ENCODE results near the gene CHST8.
"Not testable (repeated sequence)": the region's sequence is repeated elsewhere in the genome, so short reads cannot be mapped to it uniquely, and the experiment has no call there.

CHST8 gene

DNA sequence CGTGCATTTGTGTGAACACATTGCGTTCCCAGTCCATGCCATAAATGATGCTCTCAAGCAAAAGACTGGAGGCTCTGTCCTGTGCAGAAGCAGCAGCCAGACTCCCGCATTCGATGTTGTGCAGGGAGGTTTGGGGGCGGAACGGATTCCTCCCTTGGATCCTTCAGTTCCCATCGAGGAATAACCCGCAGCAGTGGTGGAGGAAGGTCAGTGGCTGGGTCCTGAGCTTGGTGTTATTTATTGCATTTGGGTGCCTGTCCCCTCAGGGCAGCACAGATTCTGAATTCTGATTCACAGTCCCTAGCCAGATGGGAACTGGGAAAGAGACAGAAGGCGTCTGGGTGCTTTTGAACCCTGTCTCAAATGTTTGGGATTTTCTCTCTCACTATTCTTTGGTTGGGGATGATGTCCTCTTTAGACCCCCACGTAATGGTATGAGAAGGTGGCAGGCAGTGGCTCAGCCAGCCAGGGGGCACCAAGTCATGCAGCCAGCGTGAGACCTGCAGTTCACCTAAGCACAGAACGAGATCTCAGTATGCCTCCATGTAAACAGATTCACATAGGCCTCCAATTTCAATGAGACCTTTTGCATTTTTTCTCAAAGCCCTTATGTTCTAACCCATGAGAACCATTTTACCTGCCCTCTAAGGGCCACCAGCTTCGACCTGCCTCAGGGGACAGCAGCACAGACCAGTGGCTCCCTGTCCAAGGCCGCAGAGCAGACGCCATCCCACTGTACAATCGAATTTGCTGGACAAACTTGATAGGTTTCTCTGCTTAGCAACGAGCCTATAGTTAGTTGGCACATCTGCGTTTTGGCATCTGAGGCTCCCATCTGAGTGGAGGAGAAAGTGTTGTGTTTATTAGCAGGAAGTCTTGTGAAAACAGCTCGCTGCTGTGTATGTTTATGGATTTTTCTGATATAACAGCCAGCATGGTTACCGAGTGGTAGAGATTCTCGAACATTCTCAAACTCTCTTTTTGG, 192.7 kb downstream of the CHST8 start:
- Histone ChIP-seq H3K27me3 (ENCODE audit: low read depth) (no peaks in the 10 kb centered on the region), H3K9me3 (no peaks in the 10 kb centered on the region), H3K4me1 (peaks cover 2% of the 10 kb centered on the region), H3K4me3 (no peak overlapping the region), H3K36me3 (replicated peaks) (peaks cover 17% of the 10 kb centered on the region)
- DNase-seq (ENCODE audit: low spot score in 2 of 2): no peak
- in situ Hi-C loops (cut with MboI; ENCODE audit: low sequenced_read_pairs): no loop called here

DNA sequence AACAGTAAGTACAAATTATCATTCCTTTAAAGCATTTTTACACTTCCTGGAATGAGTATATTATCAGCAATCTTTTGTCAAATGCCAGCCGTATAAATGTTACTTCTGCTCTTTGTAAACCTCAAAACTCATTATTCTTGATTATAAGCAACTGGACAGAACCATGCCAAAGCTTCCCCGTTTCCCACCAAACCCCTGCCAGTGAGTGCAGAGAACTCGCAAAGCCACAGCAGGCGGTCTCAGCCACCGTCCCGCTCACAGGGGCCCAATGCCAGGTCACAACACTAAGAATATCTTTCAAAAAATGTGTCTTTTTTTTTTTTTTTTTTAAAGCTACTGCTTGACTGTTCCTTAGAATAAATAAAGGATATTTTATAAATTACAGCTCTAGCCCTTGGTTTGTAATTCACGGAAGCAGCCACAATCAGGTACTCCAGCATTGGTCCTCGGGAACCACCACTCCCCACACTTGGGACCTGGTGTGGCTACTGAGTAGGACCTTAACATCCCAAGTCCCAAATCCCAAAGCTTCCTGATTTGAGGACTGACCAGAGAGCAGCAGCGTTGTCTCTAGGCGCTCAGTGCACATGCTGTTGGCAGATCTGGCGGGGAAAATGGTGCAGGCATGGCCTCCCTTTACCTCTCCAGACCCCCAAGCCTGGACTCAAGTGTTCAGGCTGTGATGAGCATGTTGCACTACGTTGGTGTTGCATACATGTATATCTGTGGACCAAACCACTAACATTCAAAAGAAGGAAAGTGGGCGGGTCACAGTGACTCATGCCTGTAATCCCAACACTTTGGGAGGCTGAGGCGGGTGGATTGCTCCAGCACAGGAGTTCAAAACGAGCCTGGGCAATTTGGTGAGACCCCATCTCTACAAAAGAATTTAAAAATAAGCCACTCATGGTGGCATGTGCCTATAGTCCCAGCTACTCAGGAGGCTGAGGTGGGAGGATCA, 193.9 kb downstream of the CHST8 start:
- no peak overlapping the region for H3K4me3 ChIP-seq
- peaks cover 12% of the 10 kb centered on the region for H3K4me1 ChIP-seq
- DNase-seq (ENCODE audit: low spot score in 2 of 2): no peak
- peaks cover 11% of the 10 kb centered on the region for H3K36me3 ChIP-seq (replicated peaks)
- in situ Hi-C loops (cut with MboI; ENCODE audit: low sequenced_read_pairs): no loop called here
- H3K9me3 ChIP-seq: no peaks in the 10 kb centered on the region
- no peaks in the 10 kb centered on the region for H3K27me3 ChIP-seq (ENCODE audit: low read depth)

DNA sequence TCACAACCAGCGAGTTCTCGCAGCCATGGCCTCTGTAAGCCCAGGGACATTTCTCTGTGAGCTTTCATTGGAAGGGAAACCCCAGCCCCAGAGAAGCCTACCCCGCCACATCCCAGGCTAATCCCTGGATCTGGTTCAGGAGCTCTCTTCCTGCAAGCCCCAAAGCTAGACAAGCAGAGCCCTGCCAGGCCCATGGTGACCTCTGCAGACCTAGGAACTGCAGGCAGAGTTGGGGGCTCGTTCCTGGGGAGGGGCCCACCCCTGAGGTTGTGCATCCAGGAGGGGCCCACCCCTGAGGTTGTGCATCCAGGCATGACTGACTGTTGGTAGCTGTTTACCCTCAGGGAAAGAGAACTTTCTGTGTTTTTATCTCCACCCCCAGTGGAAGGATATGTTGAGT, 196.7 kb downstream of the CHST8 start:
- in situ Hi-C loops (cut with MboI; ENCODE audit: low sequenced_read_pairs): no loop called here
- H3K4me3 ChIP-seq: no peak overlapping the region
- DNase-seq (ENCODE audit: low spot score in 2 of 2): no peak
- peaks cover 13% of the 10 kb centered on the region for H3K4me1 ChIP-seq
- H3K27me3 ChIP-seq (ENCODE audit: low read depth): no peaks in the 10 kb centered on the region
- H3K36me3 ChIP-seq (replicated peaks): no peaks in the 10 kb centered on the region; the same call in 1 of the 2 replicates
- H3K9me3 ChIP-seq: no peaks in the 10 kb centered on the region

DNA sequence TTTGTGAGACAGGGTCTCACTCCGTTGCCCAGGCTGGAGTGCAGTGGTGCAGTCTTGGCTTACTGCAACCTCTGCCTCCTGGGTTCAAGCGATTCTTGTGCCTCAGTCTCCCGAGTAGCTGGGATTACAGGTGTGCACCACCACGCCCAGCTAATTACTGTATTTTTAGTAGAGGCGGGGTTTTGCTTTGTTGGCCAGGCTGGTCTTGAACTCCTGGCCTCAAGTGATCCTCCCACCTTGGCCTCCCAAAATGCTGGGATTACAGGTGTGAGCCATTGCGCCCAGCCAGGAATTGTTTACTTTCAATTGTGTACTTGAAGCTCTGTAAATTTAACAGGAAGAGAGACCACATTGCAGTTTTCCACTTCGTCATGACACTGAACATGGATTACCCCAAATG, 197.3 kb downstream of the CHST8 start:
- H3K4me1 ChIP-seq: peaks cover 13% of the 10 kb centered on the region
- DNase-seq (ENCODE audit: low spot score in 2 of 2); H3K9me3 ChIP-seq; H3K4me3 ChIP-seq; H3K27me3 ChIP-seq (ENCODE audit: low read depth); H3K36me3 ChIP-seq (replicated peaks); in situ Hi-C loops (cut with MboI; ENCODE audit: low sequenced_read_pairs): not testable (repeated sequence)

- peaks cover 13% of the 10 kb centered on the region for H3K4me1 ChIP-seq
- no peaks in the 10 kb centered on the region for H3K9me3 ChIP-seq
- peak in 1 of 2 experiments; percentile 27 for DNase-seq (ENCODE audit: low spot score in 2 of 2)
- in situ Hi-C loops (cut with MboI; ENCODE audit: low sequenced_read_pairs): no loop called here
- H3K4me3 ChIP-seq: peak overlapping the region; percentile 30
- no peaks in the 10 kb centered on the region for H3K36me3 ChIP-seq (replicated peaks)
- no peaks in the 10 kb centered on the region for H3K27me3 ChIP-seq (ENCODE audit: low read depth)
Observed at GRCh38 chr19:33819506-33819879, 197.7 kb downstream of the CHST8 start.

DNA sequence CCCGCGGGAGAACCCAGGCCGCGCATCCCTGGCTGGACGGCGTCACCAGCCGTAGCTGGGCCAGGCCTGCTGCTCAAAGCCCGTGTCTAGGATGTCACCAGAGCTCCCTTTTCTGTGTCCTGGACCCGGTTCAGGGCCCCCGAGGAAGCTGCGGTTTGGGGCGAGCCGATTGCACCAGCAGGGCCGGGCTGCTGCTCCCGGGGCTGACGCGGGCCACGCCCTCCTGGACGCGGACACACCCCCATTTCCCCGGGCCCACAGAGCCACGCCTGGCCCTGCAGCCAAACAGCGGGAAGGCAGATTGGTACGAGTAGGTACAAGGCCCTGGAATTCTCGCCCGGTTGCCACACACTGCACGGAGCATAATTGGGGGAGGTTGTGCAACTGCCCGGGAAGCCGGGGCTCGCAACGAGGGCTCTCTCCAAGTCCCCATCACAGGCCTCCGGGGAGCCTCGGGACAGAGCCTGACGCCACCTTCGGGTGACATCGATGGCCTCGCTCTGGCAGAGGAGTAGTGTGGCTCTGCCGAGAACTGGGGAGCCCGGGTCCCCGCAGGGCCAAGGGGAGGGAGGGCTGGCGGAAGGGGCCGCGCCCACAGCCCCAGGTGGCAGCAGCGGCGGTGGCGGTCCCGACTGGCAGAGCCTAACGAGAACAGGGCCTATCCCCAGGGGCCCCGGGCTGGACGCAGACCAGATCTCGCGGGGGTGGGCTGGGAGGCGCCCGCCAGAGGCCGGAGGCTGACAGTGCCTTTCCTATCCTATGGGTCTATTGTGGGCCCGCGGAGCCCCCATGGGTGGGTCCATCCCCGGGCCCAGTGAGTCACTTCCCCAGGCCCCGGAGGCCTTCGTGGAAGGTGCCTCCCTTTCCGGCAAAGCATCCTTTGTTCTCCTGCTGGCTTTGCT, 198.4 kb downstream of the CHST8 start:
- Histone ChIP-seq H3K4me3 (peak overlapping the region; percentile 30), H3K9me3 (no peaks in the 10 kb centered on the region), H3K27me3 (ENCODE audit: low read depth) (no peaks in the 10 kb centered on the region), H3K4me1 (peaks cover 13% of the 10 kb centered on the region), H3K36me3 (replicated peaks) (no peaks in the 10 kb centered on the region)
- in situ Hi-C loops (cut with MboI; ENCODE audit: low sequenced_read_pairs): no loop called here
- DNase-seq (ENCODE audit: low spot score in 2 of 2): peak; percentile 80 to 90

DNA sequence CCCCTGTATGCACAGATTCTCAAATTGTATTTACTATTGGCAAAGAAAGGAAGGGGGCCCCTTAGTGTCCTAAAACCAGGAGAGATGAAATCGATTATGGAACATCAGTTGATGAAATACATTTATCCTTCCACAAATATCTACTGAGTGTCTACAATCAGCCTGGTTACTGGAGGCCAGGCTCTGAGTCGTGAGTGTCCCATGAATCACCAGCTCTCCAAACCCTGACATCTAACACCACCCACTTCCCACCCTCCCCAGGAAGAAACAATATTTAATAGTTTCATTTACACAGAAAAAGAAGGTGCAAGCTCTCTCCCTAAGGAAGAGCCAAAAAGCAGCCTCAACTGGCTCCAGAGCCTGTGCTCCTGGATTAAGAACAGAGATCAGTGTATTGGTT, 200.1 kb downstream of the CHST8 start:
- Histone ChIP-seq H3K27me3 (ENCODE audit: low read depth) (no peaks in the 10 kb centered on the region), H3K9me3 (no peaks in the 10 kb centered on the region), H3K36me3 (replicated peaks) (no peaks in the 10 kb centered on the region), H3K4me3 (no peak overlapping the region), H3K4me1 (peaks cover 13% of the 10 kb centered on the region)
- no peak for DNase-seq (ENCODE audit: low spot score in 2 of 2)
- in situ Hi-C loops (cut with MboI; ENCODE audit: low sequenced_read_pairs): no loop called here

Data from HAP-1 (cell line).